ENCODE measurements around the gene FGF6. TPM values are rescaled to one million over a fixed set of nuclear protein-coding genes. Genes with fewer than 3 reads are reported as not detected.

Gene FGF6
- total RNA-seq, 1 donor = not detected

DNA sequence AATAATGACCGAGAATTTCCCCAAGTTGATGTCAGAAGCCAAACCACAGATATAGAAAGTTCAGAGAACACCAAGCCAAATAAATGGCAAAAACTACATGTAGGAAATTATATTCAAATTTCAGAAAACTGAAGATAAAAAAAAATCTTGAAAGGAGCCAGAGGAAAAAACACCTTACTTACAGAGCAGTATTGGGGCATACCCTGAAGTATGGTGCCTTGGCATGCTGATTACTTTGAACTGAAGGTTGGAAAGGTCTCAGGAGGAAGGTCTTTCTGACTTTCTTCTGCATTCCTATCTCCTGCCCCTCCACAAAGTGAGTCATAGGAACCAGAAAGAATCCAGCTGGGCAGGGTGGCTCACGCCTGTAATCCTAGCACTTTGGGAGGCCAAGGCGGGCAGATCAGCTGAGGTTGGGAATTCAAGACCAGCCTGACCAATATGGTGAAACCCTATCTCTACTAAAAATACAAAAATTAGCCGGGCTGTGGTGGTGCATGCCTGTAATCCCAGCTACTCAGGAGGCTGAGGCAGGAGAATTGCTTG, 8.8 kb upstream of the FGF6 start:
- Histone ChIP-seq H3K4me1 (ENCODE audit: insufficient read depth, low read length) (no peaks in the 10 kb centered on the region), H3K27me3 (ENCODE audit: insufficient read depth, low read length) (peaks cover 7% of the 10 kb centered on the region), H3K4me3 (ENCODE audit: low read length) (no peak overlapping the region), H3K9me3 (ENCODE audit: low read depth, low read length) (no peaks in the 10 kb centered on the region)

DNA sequence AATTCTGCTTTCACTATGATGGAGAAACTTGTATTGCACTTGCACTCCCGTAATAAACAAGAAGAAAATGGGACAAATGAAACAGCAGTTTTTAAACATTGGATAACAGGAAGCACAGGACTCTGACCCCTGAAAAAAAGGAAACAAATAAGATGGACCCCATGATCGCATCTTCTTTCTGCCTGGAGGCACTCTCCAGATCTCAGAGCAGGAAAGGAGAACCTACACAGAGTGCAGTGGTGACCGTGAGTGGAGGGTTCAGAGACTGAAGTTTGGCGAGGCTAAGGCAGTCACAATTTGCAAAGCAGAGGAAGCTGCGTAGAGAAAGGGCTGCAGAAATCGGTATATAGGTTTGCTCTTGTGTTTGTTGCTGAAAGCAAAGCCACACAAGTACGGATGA, 6.1 kb upstream of the FGF6 start:
- no peak overlapping the region for H3K4me3 ChIP-seq (ENCODE audit: low read length)
- no peaks in the 10 kb centered on the region for H3K9me3 ChIP-seq (ENCODE audit: low read depth, low read length)
- H3K4me1 ChIP-seq (ENCODE audit: insufficient read depth, low read length) = no peaks in the 10 kb centered on the region
- peaks cover 2% of the 10 kb centered on the region for H3K27me3 ChIP-seq (ENCODE audit: insufficient read depth, low read length)

- H3K27me3 ChIP-seq (ENCODE audit: insufficient read depth, low read length) = peaks cover 2% of the 10 kb centered on the region
These were observed 5.0 kb upstream of the FGF6 start for GRCh38 chr12:4450551-4451112.

GRCh38 chr12:4449851-4450221, 4.2 kb upstream of the FGF6 start:
- H3K4me1 ChIP-seq (ENCODE audit: insufficient read depth, low read length) = no peaks in the 10 kb centered on the region
- H3K4me3 ChIP-seq (ENCODE audit: low read length) = no peak overlapping the region
- H3K27me3 ChIP-seq (ENCODE audit: insufficient read depth, low read length) = peaks cover 2% of the 10 kb centered on the region

More at GRCh38 chr12:4450551-4451112, 5.0 kb upstream of the FGF6 start:
- Histone ChIP-seq H3K9me3 (ENCODE audit: low read depth, low read length) (no peaks in the 10 kb centered on the region), H3K4me1 (ENCODE audit: insufficient read depth, low read length) (no peaks in the 10 kb centered on the region), H3K4me3 (ENCODE audit: low read length) (no peak overlapping the region)

GRCh38 chr12:4448943-4449850, 3.6 kb upstream of the FGF6 start:
- peaks cover 2% of the 10 kb centered on the region for H3K27me3 ChIP-seq (ENCODE audit: insufficient read depth, low read length)
- H3K4me1 ChIP-seq (ENCODE audit: insufficient read depth, low read length) = no peaks in the 10 kb centered on the region
- H3K4me3 ChIP-seq (ENCODE audit: low read length) = no peak overlapping the region
- H3K9me3 ChIP-seq (ENCODE audit: low read depth, low read length) = no peaks in the 10 kb centered on the region

More at GRCh38 chr12:4449851-4450221, 4.2 kb upstream of the FGF6 start:
- H3K9me3 ChIP-seq (ENCODE audit: low read depth, low read length) = no peaks in the 10 kb centered on the region

- Histone ChIP-seq H3K27me3 (ENCODE audit: insufficient read depth, low read length) (no peaks in the 10 kb centered on the region), H3K4me3 (ENCODE audit: low read length) (no peak overlapping the region), H3K9me3 (ENCODE audit: low read depth, low read length) (no peaks in the 10 kb centered on the region), H3K4me1 (ENCODE audit: insufficient read depth, low read length) (no peaks in the 10 kb centered on the region)
These were observed 2.8 kb upstream of the FGF6 start for GRCh38 chr12:4448371-4448940.

- no peaks in the 10 kb centered on the region for H3K4me1 ChIP-seq (ENCODE audit: insufficient read depth, low read length)
- H3K27me3 ChIP-seq (ENCODE audit: insufficient read depth, low read length) = no peaks in the 10 kb centered on the region
- H3K4me3 ChIP-seq (ENCODE audit: low read length) = no peak overlapping the region
- H3K9me3 ChIP-seq (ENCODE audit: low read depth, low read length) = no peaks in the 10 kb centered on the region
These were observed 1.5 kb upstream of the FGF6 start for GRCh38 chr12:4447151-4447550.

DNA sequence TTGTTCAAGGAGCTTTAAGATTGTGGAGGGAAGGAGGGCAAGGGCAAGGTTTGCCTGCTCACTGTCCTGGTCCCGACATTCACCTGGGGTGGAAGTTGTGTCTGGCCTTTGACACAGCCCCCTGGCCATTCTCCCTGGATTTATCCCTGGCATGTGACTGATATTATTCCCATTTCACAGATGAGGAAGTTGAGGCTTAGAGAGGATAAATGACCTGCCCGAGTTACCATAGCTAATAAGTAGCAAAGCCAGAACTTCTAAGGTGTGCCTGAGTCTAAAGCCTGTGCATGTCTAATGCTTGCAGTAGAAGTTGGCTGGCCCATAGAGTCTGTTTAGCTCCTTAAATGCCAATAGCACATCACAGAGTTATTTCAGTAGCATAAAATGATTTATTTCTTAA, 720 bp upstream of the FGF6 start:
- no peak overlapping the region for H3K4me3 ChIP-seq (ENCODE audit: low read length)
- H3K4me1 ChIP-seq (ENCODE audit: insufficient read depth, low read length) = no peaks in the 10 kb centered on the region
- no peaks in the 10 kb centered on the region for H3K9me3 ChIP-seq (ENCODE audit: low read depth, low read length)
- no peaks in the 10 kb centered on the region for H3K27me3 ChIP-seq (ENCODE audit: insufficient read depth, low read length)

DNA sequence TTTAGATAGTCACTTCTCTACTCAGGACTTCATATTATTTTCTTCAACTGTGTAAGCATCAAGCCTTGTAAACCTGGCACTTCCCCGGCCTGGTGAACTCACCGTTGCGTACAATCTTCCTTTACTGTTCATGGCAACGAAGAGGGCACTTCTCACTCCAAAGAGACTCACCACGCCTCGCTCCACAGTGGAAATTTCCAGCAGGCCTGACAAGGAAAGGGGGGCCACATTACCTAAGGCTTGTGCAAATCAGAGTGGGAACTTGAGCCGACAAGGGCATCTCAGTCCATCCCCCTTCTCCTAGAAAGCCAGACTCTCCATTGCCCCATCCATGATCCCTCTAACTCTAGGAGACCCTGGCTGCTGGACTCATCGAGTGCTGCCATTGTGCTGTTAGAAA, 1.6 kb downstream of the FGF6 start:
- Histone ChIP-seq H3K4me3 (ENCODE audit: low read length) (no peak overlapping the region), H3K27me3 (ENCODE audit: insufficient read depth, low read length) (no peaks in the 10 kb centered on the region), H3K9me3 (ENCODE audit: low read depth, low read length) (no peaks in the 10 kb centered on the region), H3K4me1 (ENCODE audit: insufficient read depth, low read length) (peaks cover 14% of the 10 kb centered on the region)

- Histone ChIP-seq H3K27me3 (ENCODE audit: insufficient read depth, low read length) (no peaks in the 10 kb centered on the region), H3K4me3 (ENCODE audit: low read length) (no peak overlapping the region), H3K9me3 (ENCODE audit: low read depth, low read length) (no peaks in the 10 kb centered on the region), H3K4me1 (ENCODE audit: insufficient read depth, low read length) (peaks cover 18% of the 10 kb centered on the region)
These were observed 2.0 kb downstream of the FGF6 start for GRCh38 chr12:4443616-4444015.

DNA sequence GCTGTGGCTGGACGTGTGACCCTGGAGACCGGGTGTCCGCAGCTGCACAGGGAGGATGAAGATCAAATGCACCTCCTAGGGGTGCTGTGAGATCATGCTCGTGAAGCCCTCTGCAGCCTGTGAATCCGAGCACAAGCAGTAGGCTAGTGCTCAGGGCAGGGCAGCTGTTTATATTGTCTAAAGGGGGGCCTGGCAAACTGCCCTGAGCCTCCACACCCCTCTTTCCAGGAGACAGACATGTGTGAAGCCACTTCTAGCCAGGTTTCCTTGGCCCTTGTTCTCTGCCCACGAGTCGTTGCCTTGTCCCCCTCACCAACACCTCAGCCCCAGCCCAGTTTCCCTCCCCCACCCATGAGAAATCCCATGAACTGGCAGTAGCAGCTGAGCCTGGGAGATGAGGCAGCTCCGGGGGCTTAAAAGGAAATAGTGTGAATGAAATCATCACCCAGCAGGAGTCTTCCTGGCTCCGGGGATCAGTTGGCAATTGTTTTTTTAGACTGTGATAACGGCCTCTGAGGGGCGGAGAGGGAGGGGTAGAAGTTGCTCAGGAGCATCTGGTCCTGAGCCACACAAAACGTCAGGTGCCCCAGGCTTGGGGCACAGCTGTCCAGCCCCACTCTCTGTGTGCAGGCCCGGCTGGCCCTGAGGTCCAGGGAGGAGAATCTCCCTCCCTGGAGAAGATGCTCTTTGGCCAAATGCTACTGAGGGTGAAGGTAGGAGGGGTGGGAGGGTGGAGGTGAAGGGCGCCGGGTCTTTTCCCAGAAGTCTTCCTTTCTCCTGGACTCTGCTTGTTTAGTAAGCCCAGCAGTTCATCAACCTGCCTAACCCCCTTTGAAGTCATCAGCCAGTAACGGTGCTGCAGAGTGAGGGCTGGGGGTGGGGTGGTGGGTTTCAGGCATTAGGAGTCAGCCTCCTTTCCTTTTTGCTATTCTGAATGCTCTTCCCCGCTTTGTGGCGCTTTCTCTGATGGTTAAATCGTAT, 4.0 kb downstream of the FGF6 start:
- Histone ChIP-seq H3K9me3 (ENCODE audit: low read depth, low read length) (no peaks in the 10 kb centered on the region), H3K4me3 (ENCODE audit: low read length) (no peak overlapping the region), H3K27me3 (ENCODE audit: insufficient read depth, low read length) (no peaks in the 10 kb centered on the region), H3K4me1 (ENCODE audit: insufficient read depth, low read length) (peaks cover 21% of the 10 kb centered on the region)

- H3K27me3 ChIP-seq (ENCODE audit: insufficient read depth, low read length) = no peaks in the 10 kb centered on the region
- no peaks in the 10 kb centered on the region for H3K9me3 ChIP-seq (ENCODE audit: low read depth, low read length)
- H3K4me1 ChIP-seq (ENCODE audit: insufficient read depth, low read length) = peaks cover 26% of the 10 kb centered on the region
- no peak overlapping the region for H3K4me3 ChIP-seq (ENCODE audit: low read length)
These were observed 5.3 kb downstream of the FGF6 start for GRCh38 chr12:4440187-4440941.

GRCh38 chr12:4439736-4440135, 5.9 kb downstream of the FGF6 start:
- H3K27me3 ChIP-seq (ENCODE audit: insufficient read depth, low read length) = no peaks in the 10 kb centered on the region
- peaks cover 32% of the 10 kb centered on the region for H3K4me1 ChIP-seq (ENCODE audit: insufficient read depth, low read length)
- H3K9me3 ChIP-seq (ENCODE audit: low read depth, low read length) = no peaks in the 10 kb centered on the region
- H3K4me3 ChIP-seq (ENCODE audit: low read length) = no peak overlapping the region
